Mesothelial cell of epicardium (in vitro differentiated cells): ENCODE data around the gene DGKA. TPM values are rescaled to one million over a fixed set of nuclear protein-coding genes. Genes with fewer than 3 reads are reported as not detected.

Experiments
- DNase-seq, 2 experiments: peaks; one replicate each; pipeline ENCODE4 v3.0.0; 2021; ENCODE audit warnings: low spot score in 2 of 2; ENCODE audit not compliant: unreplicated experiment in 2 of 2
- H3K27ac Mint-ChIP-seq: 2 replicates; pipeline ENCODE4 v1.8.0; 2021; ENCODE audit warnings: mixed read lengths
- H3K27me3 Mint-ChIP-seq: 2 replicates; pipeline ENCODE4 v1.8.0; 2021; ENCODE audit warnings: low read depth, mixed read lengths
- H3K36me3 Mint-ChIP-seq: 2 replicates; pipeline ENCODE4 v1.8.0; 2021; ENCODE audit warnings: mixed read lengths
- H3K4me1 Mint-ChIP-seq: 2 replicates; pipeline ENCODE4 v1.8.0; 2021; ENCODE audit warnings: mixed read lengths
- H3K4me3 Mint-ChIP-seq: 2 replicates; pipeline ENCODE4 v1.8.0; 2021; ENCODE audit warnings: mild to moderate bottlenecking, moderate library complexity, mixed read lengths
- H3K9me3 Mint-ChIP-seq: 2 replicates; pipeline ENCODE4 v1.8.0; 2021; ENCODE audit warnings: mixed read lengths
- CTCF ChIP-seq: fragments of 200-600 bp; sonication (generic); IDR thresholded peaks from one replicate; pipeline ENCODE4 v1.5.0; 2021; ENCODE audit warnings: antibody characterized with exemption; ENCODE audit not compliant: unreplicated experiment
- total RNA-seq: library from RNA; stranded (reverse); gene quantifications from 3 replicates; pipeline ENCODE4 v1.2.1, GENCODE V29; 2021

Gene DGKA
- total RNA-seq, 1 donor from 2014 or later = 33.5 TPM

- Mint-ChIP-seq H3K9me3 (no peaks in the 10 kb centered on the region), H3K27ac (peak overlapping the region; percentile 79), H3K27me3 (no peaks in the 10 kb centered on the region), H3K36me3 (no peaks in the 10 kb centered on the region), H3K4me1 (peaks cover 38% of the 10 kb centered on the region), H3K4me3 (peak overlapping the region; percentile 76)
- TF ChIP-seq CTCF = no peak
- DNase-seq = no peak
Observed at GRCh38 chr12:55932551-55932910, 1.6 kb downstream of the DGKA start.

DNA sequence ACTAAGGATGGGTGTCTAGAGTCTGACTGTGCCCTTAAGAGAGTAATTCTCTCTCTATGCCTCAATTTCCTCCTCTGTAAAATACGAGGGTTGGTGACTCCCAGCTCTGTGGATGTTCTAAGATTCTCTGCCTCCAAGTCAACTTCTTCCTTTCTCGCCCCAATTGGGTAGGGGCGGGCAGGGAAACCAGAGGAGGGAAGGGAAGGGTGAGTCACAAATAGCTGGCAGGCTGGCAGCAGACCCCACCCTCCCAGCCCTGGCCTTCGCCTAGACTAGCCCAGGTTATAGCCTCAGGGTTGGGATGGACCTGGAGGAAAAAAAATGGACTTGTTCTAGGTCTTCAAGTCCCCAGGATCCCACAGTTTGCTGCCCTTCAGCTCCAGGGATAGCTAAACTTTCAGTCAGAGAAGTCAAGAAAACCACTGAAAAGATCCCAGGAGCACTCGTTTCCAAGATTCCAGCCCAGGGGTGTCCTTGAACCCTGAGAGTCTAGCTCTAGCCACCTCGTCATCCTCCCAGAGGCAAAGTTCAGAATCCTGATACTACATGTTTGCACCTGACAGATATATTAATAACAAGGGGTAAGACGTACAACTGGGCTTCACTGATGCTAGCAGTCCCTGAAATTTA is 2.3 kb downstream of the DGKA start:
- no peak for DNase-seq
- no peak overlapping the region for H3K27ac Mint-ChIP-seq
- no peaks in the 10 kb centered on the region for H3K9me3 Mint-ChIP-seq
- no peak for TF ChIP-seq CTCF
- H3K27me3 Mint-ChIP-seq = no peaks in the 10 kb centered on the region
- H3K4me1 Mint-ChIP-seq = peaks cover 34% of the 10 kb centered on the region
- no peaks in the 10 kb centered on the region for H3K36me3 Mint-ChIP-seq
- peak overlapping the region; percentile 76 for H3K4me3 Mint-ChIP-seq

DNA sequence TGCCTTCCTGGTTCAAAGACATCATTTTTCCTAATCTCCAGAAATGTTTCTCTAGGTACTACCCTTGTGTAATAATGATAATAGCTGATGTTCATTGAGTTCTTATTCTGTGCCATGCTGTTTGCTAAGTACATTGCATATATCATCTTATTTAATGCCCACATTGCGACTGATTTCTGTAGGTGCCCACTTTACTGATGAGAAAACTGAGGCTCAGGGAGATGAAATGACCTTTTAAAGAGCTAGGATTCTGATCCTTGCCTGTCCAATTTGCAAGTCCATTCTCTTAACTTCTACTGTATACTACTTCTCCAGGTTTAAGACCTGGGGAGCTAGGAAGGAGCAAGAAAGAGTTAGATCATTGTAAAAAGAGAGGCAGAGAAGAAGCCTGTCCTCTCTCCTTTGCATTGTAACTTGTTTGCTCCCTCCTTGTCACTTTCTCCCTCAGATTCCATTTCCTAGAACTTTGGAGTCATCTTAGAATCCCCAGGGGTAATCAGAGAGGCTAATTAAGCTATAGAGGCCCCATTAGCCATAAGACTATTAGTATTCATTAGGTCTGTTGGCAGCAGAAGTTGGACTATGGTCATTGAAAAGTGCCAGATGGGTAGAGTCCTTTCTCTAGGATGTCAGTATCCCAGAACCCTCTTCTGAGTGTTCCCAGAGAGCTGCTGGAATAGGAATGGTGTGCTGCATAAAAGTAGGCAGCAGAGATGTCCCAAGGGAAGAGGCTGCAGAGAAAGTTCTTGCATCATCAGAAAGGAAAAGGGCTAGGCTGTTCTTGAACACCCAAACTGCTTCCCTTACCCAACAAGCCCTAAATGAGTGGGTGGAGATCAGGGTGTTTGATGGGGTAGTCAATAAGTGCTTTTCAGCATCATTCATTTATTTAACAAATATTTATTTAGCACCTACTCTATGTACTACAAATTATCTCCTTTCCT is 3.1 kb downstream of the DGKA start:
- H3K36me3 Mint-ChIP-seq = no peaks in the 10 kb centered on the region
- H3K9me3 Mint-ChIP-seq = no peaks in the 10 kb centered on the region
- H3K27me3 Mint-ChIP-seq = no peaks in the 10 kb centered on the region
- H3K27ac Mint-ChIP-seq = no peak overlapping the region
- peaks cover 34% of the 10 kb centered on the region for H3K4me1 Mint-ChIP-seq
- H3K4me3 Mint-ChIP-seq = no peak overlapping the region
- TF ChIP-seq CTCF = no peak
- no peak for DNase-seq

DNA sequence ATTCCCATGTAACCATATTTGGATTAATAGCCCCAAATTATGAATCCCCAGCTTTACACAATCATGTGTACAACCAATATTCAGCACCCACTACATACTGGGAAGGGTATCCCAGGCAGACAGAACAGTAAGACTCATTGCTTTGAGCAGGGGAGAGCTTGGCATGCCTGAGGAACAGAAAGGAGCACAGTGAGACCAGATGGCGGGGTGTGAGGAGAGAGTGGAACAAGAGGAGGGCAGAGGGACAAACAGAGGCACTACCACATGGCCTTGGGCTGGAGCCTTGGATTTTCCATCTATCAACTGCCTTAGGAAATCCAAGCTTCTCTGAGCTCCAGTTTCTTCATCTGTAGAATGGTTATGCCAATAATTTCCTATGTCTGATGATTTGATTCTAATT is 3.8 kb downstream of the DGKA start:
- H3K4me3 Mint-ChIP-seq = no peak overlapping the region
- peaks cover 27% of the 10 kb centered on the region for H3K4me1 Mint-ChIP-seq
- no peak overlapping the region for H3K27ac Mint-ChIP-seq
- TF ChIP-seq CTCF = no peak
- no peaks in the 10 kb centered on the region for H3K36me3 Mint-ChIP-seq
- no peaks in the 10 kb centered on the region for H3K9me3 Mint-ChIP-seq
- no peak for DNase-seq
- no peaks in the 10 kb centered on the region for H3K27me3 Mint-ChIP-seq

DNA sequence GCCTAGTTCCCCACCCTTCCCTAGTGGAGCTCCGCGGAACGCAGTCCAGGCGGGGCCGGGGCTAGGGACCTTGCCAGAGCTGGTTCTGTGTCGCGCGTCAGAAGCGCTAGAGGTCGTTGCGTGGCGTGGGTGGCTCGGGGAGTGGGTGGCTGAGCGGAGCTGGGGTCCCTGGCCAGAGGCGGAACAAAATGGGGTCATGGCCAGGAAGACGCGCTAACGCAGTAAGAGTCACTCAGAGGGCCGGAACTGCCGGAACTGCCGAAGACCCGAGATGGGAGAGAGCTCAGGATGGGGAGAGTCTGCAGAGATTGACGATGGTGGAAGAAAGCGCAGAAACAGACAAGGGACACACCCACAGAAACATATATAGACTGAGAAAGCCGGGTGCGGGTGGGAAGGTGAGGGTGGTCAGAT is 4.8 kb downstream of the DGKA start:
- H3K4me1 Mint-ChIP-seq = peaks cover 20% of the 10 kb centered on the region
- no peak for TF ChIP-seq CTCF
- DNase-seq = no peak
- H3K4me3 Mint-ChIP-seq = no peak overlapping the region
- no peak overlapping the region for H3K27ac Mint-ChIP-seq
- H3K36me3 Mint-ChIP-seq = no peaks in the 10 kb centered on the region
- no peaks in the 10 kb centered on the region for H3K27me3 Mint-ChIP-seq
- H3K9me3 Mint-ChIP-seq = no peaks in the 10 kb centered on the region
